IMR-90 (cell line): Measurements from ENCODE around the gene TMEM63C. TPM values are rescaled to one million over a fixed set of nuclear protein-coding genes. Genes with fewer than 3 reads are reported as not detected.
A peak's percentile ranks its signal among the peaks of the same experiment; 100 is the strongest.

Experiments
- ATAC-seq: fragments of 200-7000 bp; cut with Tn5 transposase; 2 replicates; pipeline ENCODE4 v1.9.1; 2020; ENCODE audit warnings: low read depth, mild to moderate bottlenecking, moderate library complexity
- BruUV-seq: library from RNA; stranded (reverse); fragments of 400-500 nt; replicated peaks from 2 replicates; lab custom pipeline; 2021; lab: Mats Ljungman, UMichigan
- CTCF ChIA-PET: fragments of 300-600 bp; formaldehyde crosslinking; extraction: SDS; loops from one replicate; lab custom pipeline; 2021; ENCODE audit warnings: antibody characterized with exemption; lab: Yijun Ruan, JAX
- POLR2A ChIA-PET: fragments of 300-600 bp; sonication (Branson Sonifier 250); formaldehyde crosslinking; loops from one replicate; lab custom pipeline; 2022; ENCODE audit warnings: antibody characterized with exemption; ENCODE audit not compliant: unreplicated experiment; lab: Charles Lee
- DNase-seq: peaks from one replicate; pipeline ENCODE4 v3.0.0; 2013
- H2AFZ ChIP-seq: replicated peaks from 2 replicates; pipeline ENCODE3; 2013; ENCODE audit warnings: low read length, mild to moderate bottlenecking; ENCODE audit not compliant: poor library complexity
- H2AK5ac ChIP-seq: 2 replicates; pipeline ENCODE4 v1.6.1; 2013; ENCODE audit warnings: low read depth, low read length, inconsistent platforms
- H2AK9ac ChIP-seq: replicated peaks from 2 replicates; pipeline ENCODE3; 2013; ENCODE audit warnings: mild to moderate bottlenecking, low read depth, low read length, moderate library complexity; ENCODE audit not compliant: poor library complexity
- H2BK120ac ChIP-seq: 2 replicates; pipeline ENCODE4 v1.6.1; 2013; ENCODE audit warnings: low read depth, low read length, inconsistent platforms
- H2BK15ac ChIP-seq: 3 replicates; pipeline ENCODE4 v1.6.1; 2013; ENCODE audit warnings: low read depth, low read length, inconsistent platforms
- H2BK20ac ChIP-seq: 2 replicates; pipeline ENCODE4 v1.6.1; 2013; ENCODE audit warnings: low read depth, mild to moderate bottlenecking, inconsistent platforms, low read length, moderate library complexity
- H2BK5ac ChIP-seq: 2 replicates; pipeline ENCODE4 v1.6.1; 2013; ENCODE audit warnings: mild to moderate bottlenecking, low read depth, low read length, inconsistent platforms; ENCODE audit not compliant: poor library complexity, severe bottlenecking
- H3K14ac ChIP-seq: replicated peaks from 2 replicates; pipeline ENCODE4 v1.6.1; 2013; ENCODE audit warnings: low read depth, low read length, inconsistent platforms
- H3K18ac ChIP-seq: 2 replicates; pipeline ENCODE4 v1.6.1; 2013; ENCODE audit warnings: low read depth, low read length, control low read depth
- H3K23ac ChIP-seq: 2 replicates; pipeline ENCODE4 v1.6.1; 2013; ENCODE audit warnings: low read depth, low read length, inconsistent platforms
- H3K27ac ChIP-seq: 2 replicates; pipeline ENCODE4 v1.5.1; 2013; ENCODE audit warnings: mild to moderate bottlenecking, control low read depth, low read length; ENCODE audit not compliant: insufficient read depth
- H3K27me3 ChIP-seq: 2 replicates; pipeline ENCODE4 v1.6.1; 2013; ENCODE audit warnings: low read length; ENCODE audit not compliant: control insufficient read depth, insufficient read depth
- H3K36me3 ChIP-seq: 2 replicates; pipeline ENCODE4 v1.6.1; 2013; ENCODE audit warnings: low read length, mixed read lengths; ENCODE audit not compliant: control insufficient read depth, insufficient read depth
- H3K4ac ChIP-seq: 2 replicates; pipeline ENCODE4 v1.6.1; 2013; ENCODE audit warnings: low read depth, low read length, inconsistent platforms
- H3K4me1 ChIP-seq: 2 replicates; pipeline ENCODE4 v1.6.1; 2013; ENCODE audit warnings: low read length, mixed read lengths; ENCODE audit not compliant: control insufficient read depth, insufficient read depth
- H3K4me2 ChIP-seq: 2 replicates; pipeline ENCODE4 v1.6.1; 2013; ENCODE audit warnings: low read depth, mild to moderate bottlenecking, control low read depth, low read length, moderate library complexity
- H3K4me3 ChIP-seq: 2 replicates; pipeline ENCODE4 v1.5.1; 2013; ENCODE audit warnings: low read depth, mild to moderate bottlenecking, control low read depth, low read length, moderate library complexity; ENCODE audit not compliant: insufficient read depth
- H3K56ac ChIP-seq: 2 replicates; pipeline ENCODE4 v1.6.1; 2013; ENCODE audit warnings: low read length, inconsistent platforms; ENCODE audit not compliant: insufficient read depth; ENCODE audit errors: extremely low read depth
- H3K79me1 ChIP-seq, 2 experiments: 2 replicates each; pipeline ENCODE4 v1.6.1; 2013; ENCODE audit warnings: low read length in 2 of 2, inconsistent platforms in 1 of 2, low read depth in 1 of 2
- H3K9ac ChIP-seq: 2 replicates; pipeline ENCODE4 v1.6.1; 2013; ENCODE audit warnings: low read depth, low read length, control low read depth
- H3K9me1 ChIP-seq: 2 replicates; pipeline ENCODE4 v1.6.1; 2013; ENCODE audit warnings: low read length, inconsistent platforms; ENCODE audit not compliant: insufficient read depth
- H3K9me3 ChIP-seq: 2 replicates; pipeline ENCODE4 v1.6.1; 2013; ENCODE audit warnings: low read length; ENCODE audit not compliant: control insufficient read depth, insufficient read depth
- H4K20me1 ChIP-seq: 2 replicates; pipeline ENCODE4 v1.6.1; 2013; ENCODE audit warnings: low read length, inconsistent platforms; ENCODE audit not compliant: insufficient read depth
- H4K5ac ChIP-seq: 2 replicates; pipeline ENCODE4 v1.6.1; 2013; ENCODE audit warnings: mild to moderate bottlenecking, low read depth, low read length, control low read depth
- H4K8ac ChIP-seq, 2 experiments: 2 replicates each; pipeline ENCODE4 v1.6.1; 2013; ENCODE audit warnings: low read depth in 2 of 2, low read length in 2 of 2, control low read depth in 1 of 2, inconsistent platforms in 1 of 2
- H4K91ac ChIP-seq: 2 replicates; pipeline ENCODE4 v1.6.1; 2013; ENCODE audit warnings: low read depth, low read length, inconsistent platforms; ENCODE audit not compliant: insufficient read depth
- BHLHE40 ChIP-seq: fragments of 150-350 bp; IDR thresholded peaks from 2 replicates; pipeline ENCODE4 v1.6.1; 2016; ENCODE audit warnings: mild to moderate bottlenecking, low read depth, low read length
- CEBPB ChIP-seq: IDR thresholded peaks from 2 replicates; pipeline ENCODE4 v1.6.1; 2012; ENCODE audit warnings: low read depth, low read length, improper control_type of control experiment
- CHD1 ChIP-seq: IDR thresholded peaks from 2 replicates; pipeline ENCODE4 v1.6.1; 2012; ENCODE audit warnings: low read depth, low read length, improper control_type of control experiment
- FOS ChIP-seq: fragments of 150-350 bp; IDR thresholded peaks from 2 replicates; pipeline ENCODE4 v1.6.1; 2016; ENCODE audit warnings: low read depth, low read length
- MAFK ChIP-seq: IDR thresholded peaks from 2 replicates; pipeline ENCODE4 v1.6.1; 2012; ENCODE audit warnings: low read depth, low read length, improper control_type of control experiment
- MAZ ChIP-seq: IDR thresholded peaks from 2 replicates; pipeline ENCODE4 v1.6.1; 2012; ENCODE audit warnings: low read depth, mild to moderate bottlenecking, low read length, improper control_type of control experiment, moderate library complexity, borderline replicate concordance
- POLR2A ChIP-seq: IDR thresholded peaks from 2 replicates; pipeline ENCODE4 v1.6.1; 2012; ENCODE audit warnings: mild to moderate bottlenecking, low read depth, low read length
- RAD21 ChIP-seq: IDR thresholded peaks from 2 replicates; pipeline ENCODE4 v1.6.1; 2012; ENCODE audit warnings: low read length, improper control_type of control experiment
- RFX5 ChIP-seq: IDR thresholded peaks from 2 replicates; pipeline ENCODE4 v1.8.0; 2012; ENCODE audit warnings: low read depth, mild to moderate bottlenecking, low read length, moderate library complexity
- SMC3 ChIP-seq: fragments of 150-350 bp; IDR thresholded peaks from 2 replicates; pipeline ENCODE4 v1.6.1; 2016; ENCODE audit warnings: low read depth, mild to moderate bottlenecking, antibody characterized with exemption, low read length, moderate library complexity
- WGBS, 2 experiments: methylation state at CpG; one replicate each; pipeline versions ENCODE4 v1.1.5 to v1.1.7; 2013; ENCODE audit warnings: missing lambda C conversion rate in 2 of 2; ENCODE audit not compliant: insufficient read length in 1 of 2; ENCODE audit errors: extremely low coverage in 2 of 2; 5-methylcytosine and 5-hydroxymethylcytosine counted together
- dilution Hi-C: fragments of 300-500 bp; cut with HindIII; formaldehyde crosslinking; loops from one replicate; pipeline ENCODE4 v1.14.3; 2018; ENCODE audit warnings: low sequenced_read_pairs; ENCODE audit not compliant: unreplicated experiment
- in situ Hi-C: fragments of 300-500 bp; cut with MboI; formaldehyde crosslinking; loops from 3 replicates; pipeline ENCODE4 v1.14.3; 2019; ENCODE audit warnings: low sequenced_read_pairs, inconsistent platforms, mixed read lengths
- intact Hi-C: fragments of 100-400 bp; cut with micrococcal nuclease; formaldehyde crosslinking; loops from 2 replicates; pipeline ENCODE4 v1.10.0; 2022
- polyA plus RNA-seq, 3 experiments: library from polyadenylated mRNA; depleted of rRNA; stranded (reverse); fragments of >200 nt; gene quantifications; 2 replicates each; pipeline ENCODE4 v1.2.3, GENCODE V29; 2012; ENCODE audit warnings: low replicate concordance in 1 of 3
- total RNA-seq: library from RNA; depleted of rRNA; stranded (reverse); fragments of >200 nt; gene quantifications from 2 replicates; pipeline ENCODE4 v1.2.3, GENCODE V29; 2012
- TF ChIP-seq, protein P1 (sequence below): fragments of 150-350 bp; IDR thresholded peaks from 2 replicates; pipeline ENCODE4 v1.6.1; 2017; ENCODE audit warnings: mild to moderate bottlenecking, antibody characterized with exemption, low read length, low read depth
- TF ChIP-seq, protein P2 (sequence below): fragments of 150-350 bp; IDR thresholded peaks from 2 replicates; pipeline ENCODE4 v1.6.1; 2016; ENCODE audit warnings: low read depth, mild to moderate bottlenecking, low read length, moderate library complexity, borderline replicate concordance
- TF ChIP-seq, protein P3 (sequence below): conservative IDR thresholded peaks from 2 replicates; pipeline ENCODE4 v1.5.1; 2012; ENCODE audit warnings: mild to moderate bottlenecking, low read depth, low read length, improper control_type of control experiment

TMEM63C gene
- total and polyA plus RNA-seq, 2 of the 4 experiments (the other 2 are of a cell fraction): under 0.01 TPM; not detected in 1

DNA sequence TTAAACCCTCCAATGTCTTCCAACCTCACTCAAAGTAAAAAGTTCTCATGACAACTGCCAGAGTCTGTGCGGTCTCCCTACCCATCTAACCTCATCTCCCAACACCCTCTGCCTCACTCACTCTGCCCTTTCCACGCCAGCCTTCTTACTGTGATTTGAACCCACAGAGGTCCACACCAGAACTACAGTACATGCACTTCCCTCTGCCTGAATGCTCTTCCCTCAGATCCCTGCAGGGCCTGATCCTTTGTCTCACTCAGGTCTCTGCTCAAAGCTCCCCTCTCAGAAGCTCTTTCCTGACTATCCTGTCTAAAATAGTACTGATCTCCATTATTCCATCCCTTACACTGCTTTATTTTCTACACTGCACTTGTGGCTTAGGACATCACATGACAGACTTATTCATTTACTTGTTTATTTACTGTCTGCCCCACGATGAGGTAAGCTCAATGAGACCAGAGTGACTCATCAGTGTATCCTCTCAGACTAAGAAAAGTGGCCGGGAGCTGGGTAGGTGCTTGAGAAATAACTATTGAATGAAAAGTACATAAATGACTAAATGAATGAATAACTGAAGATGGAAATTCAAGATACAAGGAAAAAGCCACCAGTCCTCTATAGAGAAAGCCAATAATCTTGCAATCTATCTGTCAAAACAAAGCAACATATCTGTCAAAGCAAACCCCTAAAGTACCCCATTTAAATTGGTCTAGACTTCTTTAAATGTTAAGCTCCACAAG, 122.0 kb downstream of the TMEM63C start:
- H3K36me3 ChIP-seq: peaks cover 1% of the 10 kb centered on the region; the same call in 1 of the 2 replicates
- no peaks in the 10 kb centered on the region for H3K9me3 ChIP-seq
- peak; percentile 77 for ATAC-seq
- peak overlapping the region; percentile 81 for H2BK120ac ChIP-seq
- H2BK15ac ChIP-seq: peak overlapping the region; percentile 18; the same call in 1 of the 3 replicates
- peak overlapping the region; percentile 42 for H3K27ac ChIP-seq
- H2BK20ac ChIP-seq: peak overlapping the region; percentile 81
- peak overlapping the region; percentile 82 for H3K18ac ChIP-seq
- H3K14ac ChIP-seq: peak overlapping the region; percentile 58
- peaks cover 12% of the 10 kb centered on the region for H3K4me1 ChIP-seq
- in situ Hi-C loops (loop anchor here (25.0 kb wide), 1 partner anchor 416 kb away; no protein-coding TSS in a partner anchor), dilution Hi-C loops (no loop called here), intact Hi-C loops (loop anchor here (5.0 kb wide), 2 partner anchors 249 to 431 kb away; no protein-coding TSS in a partner anchor)
- H3K27me3 ChIP-seq: no peaks in the 10 kb centered on the region
- 100% methylated on average over 2 of the region's 4 CpGs; no CpG with 5 or more reads in 1 of the 2 experiments for WGBS, 2 experiments
- peak overlapping the region; percentile 89 for H2AK5ac ChIP-seq
- peak overlapping the region; percentile 25 for H2AFZ ChIP-seq
- ChIA-PET CTCF (interaction anchor here (0.5 to 7.0 kb wide), 3 partner anchors 11 to 37 kb away, joined by 3 to 116 read pairs (median 5); no protein-coding TSS in a partner anchor), POLR2A (interaction anchor here (0.6 to 0.9 kb wide), 3 partner anchors 11 to 12 kb away, joined by 3 to 4 read pairs (median 4); no protein-coding TSS in a partner anchor)
- peak; percentile 97 for DNase-seq
- H3K23ac ChIP-seq: peak overlapping the region; percentile 34
- no peak overlapping the region for H2AK9ac ChIP-seq
- peak overlapping the region; percentile 77 for H2BK5ac ChIP-seq
- no TSS peak for BruUV-seq
- peak overlapping the region; percentile 72 for H3K4me2 ChIP-seq
- peak overlapping the region; percentile 56 for H4K91ac ChIP-seq
- H3K9me1 ChIP-seq: peaks cover 15% of the 10 kb centered on the region
- H4K5ac ChIP-seq: peak overlapping the region; percentile 17; the same call in 1 of the 2 replicates
- H4K20me1 ChIP-seq: peaks cover 9% of the 10 kb centered on the region; the same call in 1 of the 2 replicates
- H4K8ac ChIP-seq: peak overlapping the region in 1 of 2 experiments; percentile 45; a peak in 1 of 4 replicates
- H3K9ac ChIP-seq: no peak overlapping the region
- peak overlapping the region; percentile 59; the same call in 1 of the 2 replicates for H3K56ac ChIP-seq
- peak overlapping the region; percentile 86 for H3K4ac ChIP-seq
- H3K79me1 ChIP-seq: peaks cover 6 to 15% of the 10 kb centered on the region in 2 experiments
- no peak overlapping the region for H3K4me3 ChIP-seq
- TF ChIP-seq RFX5 (no peak), MAFK (no peak), FOS (peak; percentile 99), CHD1 (0 out of 2 replicates have a peak, but pooled peaks have one; percentile 19), CEBPB (peak; percentile 87), BHLHE40 (peak; percentile 84), SMC3 (no peak), RAD21 (no peak), POLR2A (peak; percentile 18; the same call in 1 of the 2 replicates), MAZ (no peak)
- TF ChIP-seq, protein P1, sequence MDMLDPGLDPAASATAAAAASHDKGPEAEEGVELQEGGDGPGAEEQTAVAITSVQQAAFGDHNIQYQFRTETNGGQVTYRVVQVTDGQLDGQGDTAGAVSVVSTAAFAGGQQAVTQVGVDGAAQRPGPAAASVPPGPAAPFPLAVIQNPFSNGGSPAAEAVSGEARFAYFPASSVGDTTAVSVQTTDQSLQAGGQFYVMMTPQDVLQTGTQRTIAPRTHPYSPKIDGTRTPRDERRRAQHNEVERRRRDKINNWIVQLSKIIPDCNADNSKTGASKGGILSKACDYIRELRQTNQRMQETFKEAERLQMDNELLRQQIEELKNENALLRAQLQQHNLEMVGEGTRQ: peak; percentile 90
- TF ChIP-seq, protein P2, sequence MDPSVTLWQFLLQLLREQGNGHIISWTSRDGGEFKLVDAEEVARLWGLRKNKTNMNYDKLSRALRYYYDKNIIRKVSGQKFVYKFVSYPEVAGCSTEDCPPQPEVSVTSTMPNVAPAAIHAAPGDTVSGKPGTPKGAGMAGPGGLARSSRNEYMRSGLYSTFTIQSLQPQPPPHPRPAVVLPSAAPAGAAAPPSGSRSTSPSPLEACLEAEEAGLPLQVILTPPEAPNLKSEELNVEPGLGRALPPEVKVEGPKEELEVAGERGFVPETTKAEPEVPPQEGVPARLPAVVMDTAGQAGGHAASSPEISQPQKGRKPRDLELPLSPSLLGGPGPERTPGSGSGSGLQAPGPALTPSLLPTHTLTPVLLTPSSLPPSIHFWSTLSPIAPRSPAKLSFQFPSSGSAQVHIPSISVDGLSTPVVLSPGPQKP: no peak
- TF ChIP-seq, protein P3, sequence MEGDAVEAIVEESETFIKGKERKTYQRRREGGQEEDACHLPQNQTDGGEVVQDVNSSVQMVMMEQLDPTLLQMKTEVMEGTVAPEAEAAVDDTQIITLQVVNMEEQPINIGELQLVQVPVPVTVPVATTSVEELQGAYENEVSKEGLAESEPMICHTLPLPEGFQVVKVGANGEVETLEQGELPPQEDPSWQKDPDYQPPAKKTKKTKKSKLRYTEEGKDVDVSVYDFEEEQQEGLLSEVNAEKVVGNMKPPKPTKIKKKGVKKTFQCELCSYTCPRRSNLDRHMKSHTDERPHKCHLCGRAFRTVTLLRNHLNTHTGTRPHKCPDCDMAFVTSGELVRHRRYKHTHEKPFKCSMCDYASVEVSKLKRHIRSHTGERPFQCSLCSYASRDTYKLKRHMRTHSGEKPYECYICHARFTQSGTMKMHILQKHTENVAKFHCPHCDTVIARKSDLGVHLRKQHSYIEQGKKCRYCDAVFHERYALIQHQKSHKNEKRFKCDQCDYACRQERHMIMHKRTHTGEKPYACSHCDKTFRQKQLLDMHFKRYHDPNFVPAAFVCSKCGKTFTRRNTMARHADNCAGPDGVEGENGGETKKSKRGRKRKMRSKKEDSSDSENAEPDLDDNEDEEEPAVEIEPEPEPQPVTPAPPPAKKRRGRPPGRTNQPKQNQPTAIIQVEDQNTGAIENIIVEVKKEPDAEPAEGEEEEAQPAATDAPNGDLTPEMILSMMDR: no peak
